ENCODE measurements around the gene OFD1. TPM values are rescaled to one million over a fixed set of nuclear protein-coding genes. Genes with fewer than 3 reads are reported as not detected.
"Not testable (repeated sequence)": the region's sequence is repeated elsewhere in the genome, so short reads cannot be mapped to it uniquely, and the experiment has no call there.

OFD1 gene
- total RNA-seq, 2 donors from 2014 or later = 27.7 to 36.3 TPM

DNA sequence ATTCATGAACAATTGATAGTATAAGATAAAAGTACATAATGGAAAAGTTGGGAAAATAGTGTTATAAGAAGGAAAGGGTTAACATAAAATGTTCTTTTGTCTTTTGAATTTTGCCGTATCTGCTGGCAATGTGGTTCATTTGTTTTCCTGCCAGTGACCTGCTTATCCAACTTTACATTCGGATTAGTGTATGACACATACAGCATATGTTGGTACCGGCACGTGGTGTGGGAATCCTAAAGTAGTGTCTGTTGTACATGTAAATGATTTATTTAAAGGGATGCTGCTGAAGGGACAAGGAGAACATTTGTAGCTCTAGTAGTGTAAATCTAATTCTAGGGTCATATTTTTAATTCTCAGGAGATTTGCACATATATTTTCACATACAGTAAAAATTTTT lies 34.2 kb upstream of the OFD1 start:
- DNase-seq = no peak
- intact Hi-C loops (cut with DNase I, micrococcal nuclease) = no loop called here
- ATAC-seq = no peak

DNA sequence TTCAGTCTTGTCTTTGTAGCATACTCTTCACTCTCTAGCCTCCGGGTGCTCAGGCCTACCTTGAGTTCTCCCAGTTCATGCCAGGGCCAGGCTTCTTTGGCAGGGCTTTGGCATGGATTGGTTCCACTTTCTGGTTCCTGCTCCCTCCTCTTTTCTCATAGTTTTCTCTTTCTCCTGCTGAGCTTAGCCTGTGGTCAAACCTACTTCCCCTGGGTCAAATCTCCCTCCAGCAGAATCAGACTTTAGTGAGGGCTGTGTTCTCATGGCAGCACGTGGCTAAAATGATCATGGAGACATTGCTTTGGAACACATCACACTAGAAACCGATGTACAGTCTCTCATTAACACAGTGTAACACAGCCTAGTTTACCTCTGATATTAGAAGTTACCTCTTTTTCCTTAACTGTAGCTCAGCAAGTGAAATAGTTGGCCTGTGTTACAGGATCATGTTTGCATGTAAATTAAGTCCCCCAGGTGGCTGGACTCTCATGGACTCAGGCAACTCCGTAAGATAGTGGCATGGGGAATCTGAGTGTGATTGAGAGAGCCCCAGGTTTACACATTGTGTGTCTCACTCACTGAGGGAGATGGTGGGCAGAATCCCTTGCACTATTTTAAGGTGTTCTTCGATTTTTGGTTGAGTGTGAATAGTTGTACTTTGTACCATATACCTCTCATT lies 32.3 kb upstream of the OFD1 start:
- ATAC-seq (no peak), DNase-seq (no peak)

GRCh38 chrX:13703135-13703534 lies 31.4 kb upstream of the OFD1 start:
- intact Hi-C loops (cut with DNase I, micrococcal nuclease) = no loop called here
- ATAC-seq (no peak), DNase-seq (no peak)

More for the DNA sequence above, 32.3 kb upstream of the OFD1 start:
- intact Hi-C loops (cut with DNase I, micrococcal nuclease) = no loop called here

- no peak for ATAC-seq
- intact Hi-C loops (cut with DNase I, micrococcal nuclease) = no loop called here
- no peak for DNase-seq
These were observed 31.0 kb upstream of the OFD1 start for GRCh38 chrX:13703589-13703988.

GRCh38 chrX:13711141-13711540 lies 23.4 kb upstream of the OFD1 start:
- intact Hi-C loops (cut with DNase I, micrococcal nuclease) = no loop called here
- ATAC-seq = peak; percentile 54
- DNase-seq = no peak

- intact Hi-C loops (cut with DNase I, micrococcal nuclease) = no loop called here
- no peak for ATAC-seq
- no peak for DNase-seq
These were observed 18.1 kb upstream of the OFD1 start for GRCh38 chrX:13716455-13716854.

DNA sequence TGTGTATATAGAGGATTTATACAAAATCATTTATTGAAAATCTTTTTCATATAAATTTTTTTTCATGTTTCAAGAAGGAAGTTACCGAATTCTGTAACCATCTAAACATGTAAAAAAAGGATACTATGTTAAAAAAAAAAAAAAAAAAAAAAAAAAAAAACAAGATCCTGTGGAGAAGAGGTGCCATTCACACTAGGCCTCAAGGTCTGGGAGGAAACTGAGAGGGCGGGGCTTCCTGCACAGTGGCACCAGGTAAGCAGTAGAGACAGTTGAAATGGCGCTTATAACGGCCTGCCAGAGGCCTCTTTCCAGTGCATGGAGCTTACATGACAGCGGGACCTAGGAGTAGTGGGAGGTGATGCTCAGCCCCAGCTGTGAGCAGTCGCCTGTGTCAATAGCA lies 17.6 kb upstream of the OFD1 start:
- DNase-seq = no peak
- ATAC-seq = peak; percentile 31
- intact Hi-C loops (cut with DNase I, micrococcal nuclease) = no loop called here

DNA sequence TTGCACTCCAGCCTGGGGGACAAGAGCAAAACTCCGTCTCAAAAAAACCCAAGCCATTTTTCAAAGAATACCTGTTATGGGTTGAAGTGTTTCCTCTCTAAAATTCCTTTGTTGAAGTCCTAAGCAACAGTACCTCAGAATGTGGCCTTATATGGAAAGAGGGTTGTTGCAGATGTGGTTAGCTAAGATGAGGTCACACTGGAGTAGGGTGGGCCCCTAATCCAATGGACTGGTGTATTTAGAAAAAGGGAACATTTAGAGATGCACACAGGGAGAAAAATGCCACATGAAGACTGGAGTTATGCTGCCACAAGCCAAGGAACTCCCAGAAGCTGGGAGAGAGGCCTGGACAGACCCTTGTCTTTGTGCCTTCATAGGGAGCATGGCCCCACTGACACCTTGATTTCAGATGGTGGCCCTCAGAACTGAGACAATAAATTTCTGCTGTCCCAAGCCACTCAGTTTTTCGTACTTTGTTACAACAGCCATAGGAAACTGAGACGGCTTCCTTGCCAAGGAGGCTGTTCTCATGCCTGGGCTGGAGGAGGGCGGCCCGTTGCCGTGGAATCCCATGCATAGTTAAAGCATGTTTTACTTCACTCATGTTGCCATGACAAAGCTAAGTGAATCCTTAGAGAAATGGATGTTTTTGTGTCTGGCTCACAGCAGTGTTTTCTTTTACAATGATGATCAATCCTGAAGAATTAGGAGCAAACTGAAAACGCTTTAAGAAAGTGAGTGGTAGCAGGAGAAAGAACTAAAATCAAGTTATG lies 16.7 kb upstream of the OFD1 start:
- no peak for ATAC-seq
- no peak for DNase-seq

DNA sequence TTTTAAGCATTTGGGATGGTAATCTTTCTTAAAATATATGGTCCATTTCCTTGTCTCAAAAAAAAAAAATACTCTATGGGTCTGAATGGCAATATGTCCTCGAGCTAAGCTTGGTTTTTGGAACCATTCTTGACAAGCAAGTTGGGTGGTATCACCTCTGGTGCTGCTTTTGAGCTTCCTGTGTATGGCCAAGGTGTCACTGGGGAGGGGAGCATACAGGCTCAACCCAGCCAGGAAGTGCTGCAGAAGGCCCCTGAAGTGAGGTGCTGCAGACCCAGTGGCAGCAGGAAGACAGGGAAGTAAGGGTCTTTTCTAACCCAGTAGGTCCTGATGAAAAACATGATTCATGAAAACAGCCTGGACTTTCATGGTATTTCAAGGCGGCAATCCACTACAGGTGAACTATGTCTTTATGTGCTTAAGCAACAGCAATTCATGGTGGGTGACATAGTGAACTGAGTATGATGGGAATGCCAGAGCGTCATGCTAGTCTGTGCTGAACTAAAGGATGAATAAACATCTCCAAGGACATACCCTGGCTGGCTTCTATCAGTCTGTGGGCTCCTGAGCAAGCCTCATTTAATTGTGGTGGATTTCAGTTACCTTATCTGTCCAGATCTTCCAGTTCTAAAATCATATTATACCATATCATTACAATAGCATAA lies 15.2 kb upstream of the OFD1 start:
- no peak for DNase-seq
- no peak for ATAC-seq
- intact Hi-C loops (cut with DNase I, micrococcal nuclease) = no loop called here

More for the DNA sequence above, 16.7 kb upstream of the OFD1 start:
- intact Hi-C loops (cut with DNase I, micrococcal nuclease) = no loop called here

- ATAC-seq (no peak), DNase-seq (no peak)
- intact Hi-C loops (cut with DNase I, micrococcal nuclease) = no loop called here
These were observed 13.2 kb upstream of the OFD1 start for GRCh38 chrX:13721371-13721770.

DNA sequence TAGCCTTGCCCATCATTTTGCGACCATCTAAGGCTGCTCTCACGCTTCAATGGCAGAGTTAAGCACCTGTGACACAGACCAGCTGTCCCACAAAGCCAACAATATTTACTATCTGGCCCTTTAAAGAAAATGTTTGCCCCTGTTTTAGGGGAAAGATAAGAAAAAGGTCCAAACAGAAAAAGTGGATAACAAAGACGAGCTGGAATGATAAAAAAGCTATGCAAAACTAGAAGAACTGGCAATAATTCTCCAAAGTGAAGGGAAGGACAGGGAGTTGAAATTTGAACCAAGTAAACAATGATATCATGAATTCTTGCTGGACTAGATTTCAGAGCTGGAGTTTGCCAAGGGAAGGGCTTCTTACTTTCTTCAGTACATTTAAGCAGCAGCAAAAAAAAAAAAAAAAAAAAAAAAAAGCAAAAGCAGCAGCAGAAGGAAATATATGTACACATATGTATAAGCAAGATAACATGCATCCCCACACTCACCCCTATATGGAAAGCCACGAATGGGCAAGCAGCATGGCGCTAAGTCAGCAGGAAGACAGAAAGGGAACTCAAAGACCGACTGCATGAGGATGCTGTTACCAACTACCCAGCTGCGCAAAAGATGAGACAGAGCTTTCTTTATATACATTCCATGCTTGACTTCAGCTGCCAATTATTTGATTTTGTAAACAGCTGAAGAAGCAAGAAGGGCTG lies 12.6 kb upstream of the OFD1 start:
- intact Hi-C loops (cut with DNase I, micrococcal nuclease) = no loop called here
- ATAC-seq (peak; percentile 69), DNase-seq (no peak)

DNA sequence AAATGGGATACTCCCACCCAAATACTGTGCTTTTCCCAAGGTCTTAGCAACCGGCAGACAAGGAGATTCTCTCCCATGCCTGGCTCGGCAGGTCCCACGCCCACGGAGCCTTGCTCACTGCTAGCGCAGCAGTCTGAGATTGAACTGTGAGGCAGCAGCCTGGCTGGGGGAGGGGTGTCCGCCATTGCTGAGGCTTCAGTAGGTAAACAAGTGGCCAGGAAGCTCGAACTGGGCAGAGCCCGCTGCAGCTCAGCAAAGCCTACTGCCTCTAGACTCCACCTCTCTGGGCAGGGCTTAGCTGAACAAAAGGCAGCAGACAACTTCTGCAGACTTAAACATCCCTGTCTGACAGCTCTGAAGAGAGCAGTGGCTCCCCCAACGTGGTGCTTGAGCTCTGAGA lies 9.7 kb upstream of the OFD1 start:
- DNase-seq; intact Hi-C loops (cut with DNase I, micrococcal nuclease); ATAC-seq: not testable (repeated sequence)

GRCh38 chrX:13726583-13726982 lies 8.0 kb upstream of the OFD1 start:
- intact Hi-C loops (cut with DNase I, micrococcal nuclease); DNase-seq; ATAC-seq: not testable (repeated sequence)

DNA sequence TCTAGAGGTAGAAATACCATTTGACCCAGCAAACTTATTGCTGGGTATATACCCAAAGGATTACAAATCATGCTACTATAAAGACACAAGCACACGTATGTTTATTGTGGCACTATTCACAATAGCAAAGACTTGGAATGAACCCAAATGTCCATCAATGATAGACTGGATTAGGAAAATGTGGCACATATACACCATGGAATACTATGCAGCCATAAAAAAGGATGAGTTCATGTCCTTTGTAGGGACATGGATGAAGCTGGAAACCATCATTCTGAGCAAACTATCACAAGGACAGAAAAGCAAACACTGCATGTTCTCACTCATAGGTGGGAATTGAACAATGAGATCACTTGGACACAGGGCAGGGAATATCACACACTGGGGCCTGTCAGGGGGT lies 4.0 kb upstream of the OFD1 start:
- DNase-seq; intact Hi-C loops (cut with DNase I, micrococcal nuclease); ATAC-seq: not testable (repeated sequence)

DNA sequence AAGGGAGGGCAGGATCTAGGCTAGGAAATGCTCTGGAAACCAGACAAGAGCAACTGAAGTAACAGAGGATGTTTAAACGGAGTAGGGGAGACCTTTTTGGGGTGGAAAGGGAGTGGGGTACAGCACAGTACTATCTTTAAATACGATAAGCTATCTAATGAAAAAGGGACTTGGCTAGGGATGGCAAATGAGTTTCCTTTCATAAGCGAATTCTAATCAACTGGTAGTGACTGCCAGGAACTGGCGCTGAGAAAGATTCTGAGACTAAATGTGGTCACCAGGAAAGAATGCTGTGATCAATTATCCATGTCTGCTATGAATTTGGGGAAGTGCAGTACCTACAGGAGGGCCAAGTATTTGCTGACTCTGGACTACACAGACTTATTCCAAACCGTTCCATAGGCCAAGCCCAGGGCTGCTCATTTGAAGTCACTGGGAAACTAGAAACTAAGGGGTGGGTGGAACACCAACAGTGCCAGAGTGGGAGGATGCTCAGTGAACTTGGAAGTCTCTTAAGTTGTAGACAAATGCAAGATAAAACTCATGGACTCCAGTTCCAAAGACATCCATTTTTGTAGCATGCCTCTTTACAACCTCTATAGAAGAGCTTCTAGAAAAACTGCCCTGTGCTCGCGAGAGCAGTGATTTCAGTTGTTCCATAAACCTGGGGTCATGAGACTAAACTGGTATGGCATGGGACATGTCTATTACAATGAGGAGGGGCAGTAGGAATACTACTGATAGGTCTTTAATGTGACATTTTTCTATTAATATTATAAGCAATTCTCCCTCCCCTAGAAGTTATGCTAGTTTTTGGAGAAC lies 2.1 kb upstream of the OFD1 start:
- DNase-seq = no peak
- ATAC-seq = no peak
- intact Hi-C loops (cut with DNase I, micrococcal nuclease) = no loop called here

GRCh38 chrX:13733506-13733905 lies 1.0 kb upstream of the OFD1 start:
- DNase-seq (no peak), ATAC-seq (no peak)
- intact Hi-C loops (cut with DNase I, micrococcal nuclease) = no loop called here

- DNase-seq = no peak
- intact Hi-C loops (cut with DNase I, micrococcal nuclease) = no loop called here
These were observed 7.1 kb downstream of the OFD1 start for GRCh38 chrX:13741695-13742094.

DNA sequence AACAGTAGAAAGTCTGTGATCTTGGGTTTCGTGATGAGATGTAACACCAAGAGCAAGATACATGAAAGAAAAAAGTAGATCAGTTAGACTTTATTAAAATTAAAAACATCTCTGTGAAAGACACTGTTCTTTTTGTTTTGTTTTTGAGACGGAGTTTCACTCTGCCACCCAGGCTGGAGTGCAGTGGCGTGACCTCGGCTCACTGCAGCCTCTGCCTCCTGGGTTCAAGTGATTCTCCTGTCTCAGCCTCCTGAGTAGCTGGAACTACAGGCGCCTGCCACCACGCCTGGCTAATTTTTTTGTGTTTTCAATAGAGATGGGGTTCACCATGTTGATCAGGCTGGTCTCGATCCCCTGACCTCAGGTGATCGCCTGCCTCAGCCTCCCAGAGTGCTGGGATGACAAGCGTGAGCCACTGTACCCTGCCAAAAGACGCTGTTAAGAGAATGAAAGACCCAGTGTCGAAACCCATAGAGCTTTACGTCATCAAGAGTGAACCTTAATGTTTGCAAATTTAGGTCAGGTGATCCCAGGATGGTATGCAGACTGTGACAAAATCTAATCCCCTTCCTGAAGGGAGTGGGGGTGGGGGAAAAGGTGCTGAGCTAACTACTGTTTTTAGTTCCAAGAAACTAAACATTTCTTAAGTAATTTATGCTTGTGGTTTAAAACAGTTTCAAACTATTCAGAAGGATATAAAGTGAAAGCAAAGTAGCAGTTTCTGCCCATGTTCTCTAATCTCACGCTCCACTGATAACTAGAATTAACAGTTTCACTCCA lies 8.0 kb downstream of the OFD1 start:
- no peak for ATAC-seq
- no peak for DNase-seq
- intact Hi-C loops (cut with DNase I, micrococcal nuclease) = no loop called here

More at GRCh38 chrX:13741695-13742094, 7.1 kb downstream of the OFD1 start:
- no peak for ATAC-seq
